ENCODE measurements around the gene KDM5B. TPM values are rescaled to one million over a fixed set of nuclear protein-coding genes. Genes with fewer than 3 reads are reported as not detected.
A peak's percentile ranks its signal among the peaks of the same experiment; 100 is the strongest.

KDM5B gene
- total RNA-seq = 10 to 100 TPM; 43.8 to 66.8 (median 51.9) TPM

- Histone ChIP-seq H3K9me3 (no peaks in the 10 kb centered on the region), H3K36me3 (no peaks in the 10 kb centered on the region), H3K4me3 (peak within 1 kb of the TSS; percentile 77 to 98 (median 89)), H3K4me1 (peaks cover 0 to 20% (median 1%) of the 10 kb centered on the region in 4 donors), H3K27me3 (no peaks in the 10 kb centered on the region), H3K27ac (peak within 1 kb of the TSS; percentile 86 to 93 (median 88))
- DNase-seq = peak; percentile 51 to 86 (median 82)
- TF ChIP-seq POLR2A (IDR thresholded peaks at IDR 0.05) (peak; percentile 75 to 76), CTCF (IDR thresholded peaks at IDR 0.05) (no peak)
These were observed at the start of gene KDM5B for GRCh38 chr1:202807926-202808757. Gene KDM5B, minus strand, starts transcription at chr1:202808421. Its CDS starts 116 bp downstream, at chr1:202808305.

- Histone ChIP-seq H3K27me3 (no peaks in the 10 kb centered on the region), H3K36me3 (no peaks in the 10 kb centered on the region), H3K4me1 (peaks cover 0 to 33% (median 1%) of the 10 kb centered on the region in 4 donors), H3K4me3 (no peak overlapping the region), H3K9me3 (no peaks in the 10 kb centered on the region), H3K27ac (peak overlapping the region in 2 of 4 donors; percentile 19 to 76)
- peak in 1 of 3 donors; percentile 70 for DNase-seq
- TF ChIP-seq POLR2A (IDR thresholded peaks at IDR 0.05) (peak in 1 of 2 donors; percentile 30), CTCF (IDR thresholded peaks at IDR 0.05) (no peak)
These were observed 49.0 kb upstream of the KDM5B start for GRCh38 chr1:202857136-202857610.

GRCh38 chr1:202856014-202856413 lies 47.8 kb upstream of the KDM5B start:
- Histone ChIP-seq H3K27ac (no peak overlapping the region), H3K4me3 (no peak overlapping the region), H3K27me3 (no peaks in the 10 kb centered on the region), H3K4me1 (peaks cover 0 to 29% (median 1%) of the 10 kb centered on the region in 4 donors), H3K9me3 (no peaks in the 10 kb centered on the region), H3K36me3 (no peaks in the 10 kb centered on the region)
- DNase-seq = no peak
- TF ChIP-seq CTCF (IDR thresholded peaks at IDR 0.05) = no peak
- no peak for TF ChIP-seq POLR2A (IDR thresholded peaks at IDR 0.05)

- no peak overlapping the region for H3K4me3 ChIP-seq
- H3K36me3 ChIP-seq = no peaks in the 10 kb centered on the region
- TF ChIP-seq POLR2A (IDR thresholded peaks at IDR 0.05) (no peak), CTCF (IDR thresholded peaks at IDR 0.05) (no peak)
- no peak for DNase-seq
- no peak overlapping the region for H3K27ac ChIP-seq
- no peaks in the 10 kb centered on the region for H3K9me3 ChIP-seq
- peaks cover 0 to 19% (median 1%) of the 10 kb centered on the region in 4 donors for H3K4me1 ChIP-seq
- H3K27me3 ChIP-seq = no peaks in the 10 kb centered on the region
These were observed 46.6 kb upstream of the KDM5B start for GRCh38 chr1:202854787-202855186.

GRCh38 chr1:202852163-202852904 lies 44.1 kb upstream of the KDM5B start:
- TF ChIP-seq POLR2A (IDR thresholded peaks at IDR 0.05) (no peak), CTCF (IDR thresholded peaks at IDR 0.05) (peak in 4 of 6 experiments; percentile 18 to 49 (median 40))
- H3K36me3 ChIP-seq = no peaks in the 10 kb centered on the region
- DNase-seq = peak in 1 of 3 donors; percentile 63
- H3K27me3 ChIP-seq = no peaks in the 10 kb centered on the region
- no peaks in the 10 kb centered on the region for H3K4me1 ChIP-seq
- H3K4me3 ChIP-seq = no peak overlapping the region
- no peak overlapping the region for H3K27ac ChIP-seq
- no peaks in the 10 kb centered on the region for H3K9me3 ChIP-seq
